Transverse colon (tissue), 4 donors: ENCODE data around the gene TMC7. TPM values are rescaled to one million over a fixed set of nuclear protein-coding genes. Genes with fewer than 3 reads are reported as not detected.

Experiments used
- DNase-seq: peaks from one replicate; pipeline ENCODE4 v3.0.0-alpha.2; 2019
- H3K27ac ChIP-seq, 4 donors: fragments of 200-600 bp; sonication (generic); 2 replicates each; pipeline ENCODE4 v1.5.1; 2016 to 2018; ENCODE audit warnings: inconsistent platforms in 4 of 4
- H3K27me3 ChIP-seq: fragments of 200-600 bp; sonication (generic); 2 replicates; pipeline ENCODE4 v1.5.1; 2017; ENCODE audit warnings: inconsistent platforms
- H3K36me3 ChIP-seq, 4 donors: fragments of 200-600 bp; sonication (generic); 2 replicates each; pipeline ENCODE4 v1.5.1; 2017 to 2019; ENCODE audit warnings: inconsistent platforms in 4 of 4
- H3K4me1 ChIP-seq, 4 donors: fragments of 200-600 bp; sonication (generic); 2 replicates each; pipeline ENCODE4 v1.5.1; 2017 to 2020; ENCODE audit warnings: inconsistent platforms in 4 of 4
- H3K4me3 ChIP-seq, 4 donors: fragments of 200-600 bp; sonication (generic); 1 replicate in 1 of 4; 2 replicates in 3 of 4; pipeline versions ENCODE4 v1.5.1 to v1.6.1; 2017 to 2019; ENCODE audit warnings: inconsistent platforms in 4 of 4
- H3K9me3 ChIP-seq, 2 donors: fragments of 200-600 bp; sonication (generic); 2 replicates each; pipeline ENCODE4 v1.5.1; 2017 to 2019; ENCODE audit warnings: inconsistent platforms in 2 of 2
- EP300 ChIP-seq: sonication (generic); formaldehyde crosslinking; IDR thresholded peaks from one replicate; pipeline ENCODE4 v1.6.1; 2017; ENCODE audit warnings: antibody characterized with exemption, low read depth
- POLR2A ChIP-seq: fragments of 450-650 bp; IDR thresholded peaks from one replicate; pipeline ENCODE4 v1.6.1; 2016; ENCODE audit warnings: antibody characterized with exemption, mild to moderate bottlenecking, moderate library complexity
- POLR2AphosphoS5 ChIP-seq, 3 donors: sonication (generic); formaldehyde crosslinking; IDR thresholded peaks; one replicate each; pipeline ENCODE4 v1.6.1; 2016; ENCODE audit warnings: antibody characterized with exemption in 3 of 3
- WGBS, 2 donors: methylation state at CpG; one replicate each; pipeline ENCODE4 v1.1.5; 2018; ENCODE audit warnings: low coverage in 1 of 2; 5-methylcytosine and 5-hydroxymethylcytosine counted together
- in situ Hi-C, 4 donors: fragments of 200-750 bp; cut with MboI; loops; one replicate each; pipeline versions ENCODE4 v1.15.0 to v1.15.1; 2017; ENCODE audit warnings: low sequenced_read_pairs in 3 of 4, low pct_ligation_motif_present in 1 of 4, low pct_unique_long_range_greater_than_20kb in 1 of 4
- intact Hi-C: fragments of 100-400 bp; cut with DNase I; formaldehyde crosslinking; loops from one replicate; pipeline ENCODE4 v1.15.1; 2023; ENCODE audit warnings: low total_unique reads
- total RNA-seq, 4 donors: library from RNA; depleted of rRNA; stranded (reverse); fragments of >200 nt; gene quantifications; one replicate each; pipeline ENCODE4 v1.1.0, GENCODE V29; 2016
- TF ChIP-seq, protein P1 (sequence below), 5 experiments: fragments of 200-600 bp in 3 of 5; fragments of 450-650 bp in 2 of 5; sonication (generic) in 3 of 5; IDR thresholded peaks; 1 replicate in 2 of 5; 2 replicates in 3 of 5; pipeline ENCODE4 v1.5.1; 2016 to 2017; ENCODE audit warnings: antibody characterized with exemption in 5 of 5, inconsistent platforms in 3 of 5, mild to moderate bottlenecking in 2 of 5, moderate library complexity in 1 of 5

Gene TMC7
- 1 to 10 TPM; 4.4 to 9.7 (median 6.2) TPM for total RNA-seq

DNA sequence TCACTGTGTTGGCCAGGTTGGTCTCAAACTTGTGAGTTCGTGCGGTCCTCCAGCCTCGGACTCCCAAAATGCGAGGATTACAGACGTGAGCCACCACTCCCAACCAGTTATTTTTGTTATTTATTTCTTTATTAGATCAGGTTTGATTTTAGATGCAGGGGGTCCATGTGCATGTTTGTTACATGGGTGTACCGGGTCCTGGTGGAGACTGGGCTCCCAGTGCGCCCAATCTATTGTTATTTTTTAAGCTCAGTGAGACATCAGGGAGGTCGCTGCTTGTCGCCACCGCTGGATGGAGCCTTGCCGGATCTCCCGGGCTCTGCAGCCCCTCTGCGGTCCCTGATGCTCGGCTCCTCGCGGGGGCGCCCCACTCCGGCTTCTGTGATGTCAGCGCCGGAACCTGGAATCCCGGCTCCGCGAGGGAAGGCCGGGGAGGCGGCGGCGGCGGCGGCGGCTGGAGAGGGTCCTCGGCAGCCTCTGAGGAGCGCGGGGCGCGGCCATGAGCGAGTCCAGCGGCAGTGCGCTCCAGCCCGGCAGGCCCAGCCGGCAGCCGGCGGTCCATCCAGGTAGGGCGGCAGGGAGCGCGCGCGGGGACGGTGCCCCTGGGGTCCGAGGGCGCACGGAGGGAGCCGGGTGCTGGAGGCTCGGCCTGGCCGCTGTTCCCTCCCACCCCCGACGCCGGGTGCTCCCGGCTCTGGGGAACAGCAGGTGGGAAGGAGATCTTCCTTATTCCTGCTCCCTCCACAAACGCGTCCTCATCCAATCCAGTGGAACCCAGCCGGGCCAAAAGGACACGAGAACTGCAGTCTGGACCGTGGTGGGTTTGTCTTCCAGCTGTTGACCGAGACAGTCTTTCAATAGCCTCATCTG is at the start of gene TMC7:
TSS of gene TMC7 (plus strand) at position 370 of the 870 bp plus-strand sequence. CDS start at position 500, 130 bp downstream.
- Histone ChIP-seq H3K4me1 (peaks cover 0 to 12% (median 3%) of the 10 kb centered on the region in 4 donors), H3K4me3 (peak within 1 kb of the TSS; percentile 12 to 61 (median 50)), H3K27me3 (peaks cover 7% of the 10 kb centered on the region), H3K27ac (peak within 1 kb of the TSS; percentile 68 to 77 (median 77)), H3K9me3 (no peaks in the 10 kb centered on the region), H3K36me3 (no peaks in the 10 kb centered on the region)
- TF ChIP-seq, protein P1, sequence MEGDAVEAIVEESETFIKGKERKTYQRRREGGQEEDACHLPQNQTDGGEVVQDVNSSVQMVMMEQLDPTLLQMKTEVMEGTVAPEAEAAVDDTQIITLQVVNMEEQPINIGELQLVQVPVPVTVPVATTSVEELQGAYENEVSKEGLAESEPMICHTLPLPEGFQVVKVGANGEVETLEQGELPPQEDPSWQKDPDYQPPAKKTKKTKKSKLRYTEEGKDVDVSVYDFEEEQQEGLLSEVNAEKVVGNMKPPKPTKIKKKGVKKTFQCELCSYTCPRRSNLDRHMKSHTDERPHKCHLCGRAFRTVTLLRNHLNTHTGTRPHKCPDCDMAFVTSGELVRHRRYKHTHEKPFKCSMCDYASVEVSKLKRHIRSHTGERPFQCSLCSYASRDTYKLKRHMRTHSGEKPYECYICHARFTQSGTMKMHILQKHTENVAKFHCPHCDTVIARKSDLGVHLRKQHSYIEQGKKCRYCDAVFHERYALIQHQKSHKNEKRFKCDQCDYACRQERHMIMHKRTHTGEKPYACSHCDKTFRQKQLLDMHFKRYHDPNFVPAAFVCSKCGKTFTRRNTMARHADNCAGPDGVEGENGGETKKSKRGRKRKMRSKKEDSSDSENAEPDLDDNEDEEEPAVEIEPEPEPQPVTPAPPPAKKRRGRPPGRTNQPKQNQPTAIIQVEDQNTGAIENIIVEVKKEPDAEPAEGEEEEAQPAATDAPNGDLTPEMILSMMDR (IDR thresholded peaks at IDR 0.05), result peak; percentile 52 to 90 (median 72)
- no peak for TF ChIP-seq EP300
- no peak for TF ChIP-seq POLR2A
- TF ChIP-seq POLR2AphosphoS5 (IDR thresholded peaks at IDR 0.05), result peak in 1 of 3 donors; percentile 42
- 4 to 20% methylated on average over 10 to 24 of the region's 64 CpGs for WGBS, 2 donors
- intact Hi-C loops, result no loop called here
- in situ Hi-C loops, result no loop called here
- DNase-seq, result peak; percentile 90

DNA sequence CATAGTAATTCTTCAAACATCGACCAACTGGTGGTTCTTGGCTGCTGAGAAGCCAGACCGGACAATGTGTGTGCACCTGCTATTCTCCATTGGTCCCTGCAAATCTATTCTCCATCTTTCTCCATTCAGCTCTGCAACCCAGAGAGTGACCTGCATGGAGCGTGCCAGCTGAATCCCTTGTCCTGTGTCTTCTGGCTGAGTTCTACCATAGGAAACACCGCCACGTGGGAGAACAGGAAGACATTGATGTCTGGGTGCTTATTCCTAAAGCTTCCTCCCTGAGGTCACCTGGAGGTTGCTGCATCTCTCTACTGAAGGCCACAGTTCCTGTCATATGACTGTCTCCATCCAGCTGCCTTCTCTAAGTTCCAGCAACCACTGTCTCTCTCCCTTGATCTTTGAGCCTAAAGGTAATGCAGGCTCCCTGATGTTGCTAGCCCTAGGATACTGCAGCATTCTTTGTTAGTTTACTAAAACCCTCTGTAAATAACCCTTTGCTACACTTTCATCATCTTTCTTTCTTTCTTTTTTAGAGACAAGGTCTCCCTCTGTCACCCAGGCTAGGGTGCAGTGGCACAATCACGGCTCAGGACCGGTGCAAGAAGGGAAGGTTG is 46.9 kb upstream of the TMC7 start:
- TF ChIP-seq, protein P1 (IDR thresholded peaks at IDR 0.05), result no peak
- no peak for TF ChIP-seq EP300
- TF ChIP-seq POLR2A, result no peak
- TF ChIP-seq POLR2AphosphoS5 (IDR thresholded peaks at IDR 0.05), result no peak
- no peaks in the 10 kb centered on the region for H3K36me3 ChIP-seq
- no peak for DNase-seq
- H3K4me3 ChIP-seq, result no peak overlapping the region
- no peaks in the 10 kb centered on the region for H3K9me3 ChIP-seq
- WGBS, 2 donors, result 66 to 75% methylated on average over 3 to 7 of the region's 7 CpGs
- in situ Hi-C loops, result no loop called here
- peaks cover 0 to 30% (median 10%) of the 10 kb centered on the region in 4 donors for H3K4me1 ChIP-seq
- H3K27me3 ChIP-seq, result no peaks in the 10 kb centered on the region
- intact Hi-C loops, result no loop called here
- H3K27ac ChIP-seq, result no peak overlapping the region

DNA sequence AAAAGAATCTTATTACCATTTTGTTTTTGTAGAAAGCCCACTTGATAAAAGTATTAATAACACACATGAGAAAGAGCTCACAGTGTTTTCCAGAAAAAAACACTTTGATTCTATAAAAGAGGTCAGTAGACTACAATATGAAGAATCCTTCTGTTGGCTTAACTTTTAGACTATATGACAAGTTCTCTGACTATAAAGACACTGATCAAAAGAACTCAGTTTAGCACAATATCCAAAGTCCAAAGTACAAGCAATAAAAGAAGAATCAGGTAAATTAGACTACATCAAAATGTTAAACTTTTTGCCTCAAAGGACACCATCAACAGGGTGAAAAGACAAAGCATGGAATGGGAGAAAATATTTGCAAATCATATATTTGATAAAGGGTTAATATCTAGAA is 46.3 kb upstream of the TMC7 start:
- no peaks in the 10 kb centered on the region for H3K9me3 ChIP-seq
- no peaks in the 10 kb centered on the region for H3K27me3 ChIP-seq
- H3K36me3 ChIP-seq, result no peaks in the 10 kb centered on the region
- intact Hi-C loops, result no loop called here
- no peak for DNase-seq
- no peak overlapping the region for H3K4me3 ChIP-seq
- peaks cover 0 to 35% (median 15%) of the 10 kb centered on the region in 4 donors for H3K4me1 ChIP-seq
- in situ Hi-C loops, result no loop called here
- TF ChIP-seq, protein P1 (IDR thresholded peaks at IDR 0.05), result no peak
- no peak for TF ChIP-seq POLR2AphosphoS5 (IDR thresholded peaks at IDR 0.05)
- no peak for TF ChIP-seq POLR2A
- no peak for TF ChIP-seq EP300
- H3K27ac ChIP-seq, result no peak overlapping the region

DNA sequence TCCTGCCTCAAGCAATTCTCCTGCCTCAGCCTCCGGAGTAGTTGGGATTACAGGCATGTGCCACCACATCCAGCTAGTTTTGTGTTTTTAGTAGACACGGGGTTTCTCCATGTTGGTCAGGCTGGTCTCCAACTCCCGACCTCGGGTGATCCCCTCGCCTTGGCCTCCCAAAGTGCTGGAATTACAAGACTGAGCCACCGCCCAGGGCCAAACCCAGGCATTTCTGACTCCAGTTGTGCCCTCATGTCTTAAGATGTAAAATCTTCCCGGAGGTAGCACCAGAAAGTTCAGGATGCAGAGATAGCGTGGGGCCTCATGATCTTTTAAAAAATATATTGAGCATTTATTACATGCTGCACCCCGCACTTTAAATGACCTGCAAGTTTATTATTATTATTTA is 44.7 kb upstream of the TMC7 start:
- in situ Hi-C loops (no loop called here), intact Hi-C loops (loop anchor here (1.0 kb wide), 1 partner anchor 28 kb away; no protein-coding TSS in a partner anchor)
- H3K27me3 ChIP-seq, result no peaks in the 10 kb centered on the region
- WGBS, 2 donors, result 89 to 94% methylated on average over 4 to 9 of the region's 9 CpGs
- H3K36me3 ChIP-seq, result no peaks in the 10 kb centered on the region
- H3K27ac ChIP-seq, result no peak overlapping the region
- TF ChIP-seq POLR2A, result no peak
- no peak for TF ChIP-seq POLR2AphosphoS5 (IDR thresholded peaks at IDR 0.05)
- TF ChIP-seq, protein P1 (IDR thresholded peaks at IDR 0.05), result no peak
- TF ChIP-seq EP300, result no peak
- H3K9me3 ChIP-seq, result no peaks in the 10 kb centered on the region
- peaks cover 0 to 31% (median 15%) of the 10 kb centered on the region in 4 donors for H3K4me1 ChIP-seq
- DNase-seq, result no peak
- H3K4me3 ChIP-seq, result no peak overlapping the region
